Spleen (tissue), 7 donors: ENCODE measurements around the gene SMG9.

Source experiments
- POLR2A ChIP-seq, 3 donors: fragments of 450-650 bp; IDR thresholded peaks; one replicate each; pipeline ENCODE4 v1.5.1; 2017; ENCODE audit warnings: antibody characterized with exemption in 3 of 3, mild to moderate bottlenecking in 1 of 3
- POLR2AphosphoS5 ChIP-seq, 3 donors: sonication (generic); formaldehyde crosslinking; IDR thresholded peaks; one replicate each; pipeline ENCODE4 v1.5.1; 2017; ENCODE audit warnings: antibody characterized with exemption in 3 of 3
- TF ChIP-seq, protein P1 (sequence below), 11 experiments: fragments of 200-600 bp in 7 of 11; fragments of 450-650 bp in 4 of 11; sonication (generic) in 4 of 11; IDR thresholded peaks in 8 of 11; conservative IDR thresholded peaks in 3 of 11; 1 replicate in 7 of 11; 2 replicates in 4 of 11; pipeline versions ENCODE4 v1.4.0 to v1.8.0; 2016 to 2021; ENCODE audit warnings: antibody characterized with exemption in 11 of 11, inconsistent platforms in 4 of 11, mild to moderate bottlenecking in 1 of 11
- donor health status: DM: no; HTN: no; CAD: no; lungs with moderate emphysema.
- donor health status: DM: no; HTN: no; CAD: no.
- donor health status: DM: no; HTN: no; CAD: no.

- TF ChIP-seq, protein P1, sequence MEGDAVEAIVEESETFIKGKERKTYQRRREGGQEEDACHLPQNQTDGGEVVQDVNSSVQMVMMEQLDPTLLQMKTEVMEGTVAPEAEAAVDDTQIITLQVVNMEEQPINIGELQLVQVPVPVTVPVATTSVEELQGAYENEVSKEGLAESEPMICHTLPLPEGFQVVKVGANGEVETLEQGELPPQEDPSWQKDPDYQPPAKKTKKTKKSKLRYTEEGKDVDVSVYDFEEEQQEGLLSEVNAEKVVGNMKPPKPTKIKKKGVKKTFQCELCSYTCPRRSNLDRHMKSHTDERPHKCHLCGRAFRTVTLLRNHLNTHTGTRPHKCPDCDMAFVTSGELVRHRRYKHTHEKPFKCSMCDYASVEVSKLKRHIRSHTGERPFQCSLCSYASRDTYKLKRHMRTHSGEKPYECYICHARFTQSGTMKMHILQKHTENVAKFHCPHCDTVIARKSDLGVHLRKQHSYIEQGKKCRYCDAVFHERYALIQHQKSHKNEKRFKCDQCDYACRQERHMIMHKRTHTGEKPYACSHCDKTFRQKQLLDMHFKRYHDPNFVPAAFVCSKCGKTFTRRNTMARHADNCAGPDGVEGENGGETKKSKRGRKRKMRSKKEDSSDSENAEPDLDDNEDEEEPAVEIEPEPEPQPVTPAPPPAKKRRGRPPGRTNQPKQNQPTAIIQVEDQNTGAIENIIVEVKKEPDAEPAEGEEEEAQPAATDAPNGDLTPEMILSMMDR (IDR thresholded peaks at IDR 0.05 in 8 of 11, conservative IDR thresholded peaks at IDR 0.05 in 3 of 11): no peak
- TF ChIP-seq POLR2A (IDR thresholded peaks at IDR 0.05): no peak
- peak in 1 of 3 donors; percentile 55 for TF ChIP-seq POLR2AphosphoS5 (IDR thresholded peaks at IDR 0.05)
Observed at GRCh38 chr19:43700395-43701000, 54.3 kb downstream of the SMG9 start.
